Superior temporal gyrus (tissue), 1 donor: ENCODE results near the gene S100A12.

ENCODE experiments used
- DNase-seq: peaks from one replicate; pipeline ENCODE4 v3.0.0-alpha.2; 2016; ENCODE audit errors: extremely low spot score

S100A12 gene

GRCh38 chr1:153336650-153337049 is 38.8 kb downstream of the S100A12 start:
- peak; percentile 25 for DNase-seq

DNA sequence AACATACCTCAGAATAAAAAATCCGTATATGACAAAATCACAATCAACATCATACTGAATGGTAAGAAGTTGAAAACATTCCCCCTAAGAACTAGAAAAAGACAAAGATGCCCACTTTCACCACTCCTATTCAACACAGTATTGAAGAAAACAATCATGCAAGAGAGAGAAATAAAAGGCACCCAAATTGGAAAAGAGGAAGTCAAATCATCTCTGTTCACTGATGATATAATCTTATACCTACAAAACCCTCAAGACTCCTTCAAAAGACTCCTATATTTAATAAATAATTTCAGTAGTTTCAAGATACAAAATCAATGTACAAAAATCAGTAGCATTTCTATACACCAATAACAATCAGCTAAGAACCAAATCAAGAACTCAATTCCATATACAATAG is 41.5 kb downstream of the S100A12 start:
- DNase-seq, result no peak

GRCh38 chr1:153324912-153325311 is 50.5 kb downstream of the S100A12 start:
- DNase-seq, result peak; percentile 55
